ENCODE measurements around the gene WDR72. TPM values are rescaled to one million over a fixed set of nuclear protein-coding genes. Genes with fewer than 3 reads are reported as not detected.

Gene WDR72
- total and polyA plus RNA-seq, 2 of the 8 experiments (the other 6 are each of a cell fraction or from before 2014, with no cell fraction given), result 1.2 to 1.9 TPM

GRCh38 chr15:53573091-53573490, 186.4 kb downstream of the WDR72 start (continued):
- TF ChIP-seq SIN3A (conservative IDR thresholded peaks at IDR 0.05 in 1 of 2, IDR thresholded peaks at IDR 0.05 in 1 of 2; ENCODE audit: low read depth in 1 of 2, low read length in 2 of 2), result no peak
- TF ChIP-seq JUN (IDR thresholded peaks at IDR 0.05; ENCODE audit: low read depth, low read length), result no peak
- no peak for TF ChIP-seq KDM4A (IDR thresholded peaks at IDR 0.05; ENCODE audit: low read depth, low read length, severe bottlenecking)
- TF ChIP-seq JUND (IDR thresholded peaks at IDR 0.05; ENCODE audit: low read length), result no peak
- TF ChIP-seq SAP30 (IDR thresholded peaks at IDR 0.05; ENCODE audit: insufficient read depth, insufficient replicate concordance, low read length), result no peak
- TF ChIP-seq SRF (IDR thresholded peaks at IDR 0.05; ENCODE audit: low read depth, low read length), result no peak
- TF ChIP-seq HDAC6 (IDR thresholded peaks at IDR 0.05; ENCODE audit: low read depth, low read length), result no peak
- TF ChIP-seq E2F6 (IDR thresholded peaks at IDR 0.05), result no peak
- TF ChIP-seq HDAC2 (IDR thresholded peaks at IDR 0.05; ENCODE audit: borderline replicate concordance in 1 of 2, low read depth in 2 of 2, low read length in 2 of 2), result no peak
- TF ChIP-seq MAFK (IDR thresholded peaks at IDR 0.05; ENCODE audit: low read depth, low read length), result no peak
- no peak for TF ChIP-seq BACH1 (IDR thresholded peaks at IDR 0.05; ENCODE audit: low read length)
- no peak for TF ChIP-seq CTBP2 (IDR thresholded peaks at IDR 0.05; ENCODE audit: borderline replicate concordance, insufficient read depth, insufficient read length, low read length)
- no peak for TF ChIP-seq ZNF274 (IDR thresholded peaks at IDR 0.05; ENCODE audit: borderline replicate concordance, extremely low read depth, low read length)
- TF ChIP-seq, protein P1, sequence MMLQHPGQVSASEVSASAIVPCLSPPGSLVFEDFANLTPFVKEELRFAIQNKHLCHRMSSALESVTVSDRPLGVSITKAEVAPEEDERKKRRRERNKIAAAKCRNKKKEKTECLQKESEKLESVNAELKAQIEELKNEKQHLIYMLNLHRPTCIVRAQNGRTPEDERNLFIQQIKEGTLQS (IDR thresholded peaks at IDR 0.05; ENCODE audit: insufficient read depth, low read depth, low read length), result no peak
- no peak for TF ChIP-seq EZH2 (IDR thresholded peaks at IDR 0.05; ENCODE audit: low read depth, low read length, severe bottlenecking)
